Spleen (tissue), 7 donors: Measurements from ENCODE around the gene CRB3.

Source experiments
- POLR2A ChIP-seq, 3 donors: fragments of 450-650 bp; IDR thresholded peaks; one replicate each; pipeline ENCODE4 v1.5.1; 2017; ENCODE audit warnings: antibody characterized with exemption in 3 of 3, mild to moderate bottlenecking in 1 of 3
- POLR2AphosphoS5 ChIP-seq, 3 donors: sonication (generic); formaldehyde crosslinking; IDR thresholded peaks; one replicate each; pipeline ENCODE4 v1.5.1; 2017; ENCODE audit warnings: antibody characterized with exemption in 3 of 3
- TF ChIP-seq, protein P1 (sequence below), 11 experiments: fragments of 200-600 bp in 7 of 11; fragments of 450-650 bp in 4 of 11; sonication (generic) in 4 of 11; IDR thresholded peaks in 8 of 11; conservative IDR thresholded peaks in 3 of 11; 1 replicate in 7 of 11; 2 replicates in 4 of 11; pipeline versions ENCODE4 v1.4.0 to v1.8.0; 2016 to 2021; ENCODE audit warnings: antibody characterized with exemption in 11 of 11, inconsistent platforms in 4 of 11, mild to moderate bottlenecking in 1 of 11
- donor health status: DM: no; HTN: no; CAD: no; lungs with moderate emphysema.
- donor health status: DM: no; HTN: no; CAD: no.
- donor health status: DM: no; HTN: no; CAD: no.

DNA sequence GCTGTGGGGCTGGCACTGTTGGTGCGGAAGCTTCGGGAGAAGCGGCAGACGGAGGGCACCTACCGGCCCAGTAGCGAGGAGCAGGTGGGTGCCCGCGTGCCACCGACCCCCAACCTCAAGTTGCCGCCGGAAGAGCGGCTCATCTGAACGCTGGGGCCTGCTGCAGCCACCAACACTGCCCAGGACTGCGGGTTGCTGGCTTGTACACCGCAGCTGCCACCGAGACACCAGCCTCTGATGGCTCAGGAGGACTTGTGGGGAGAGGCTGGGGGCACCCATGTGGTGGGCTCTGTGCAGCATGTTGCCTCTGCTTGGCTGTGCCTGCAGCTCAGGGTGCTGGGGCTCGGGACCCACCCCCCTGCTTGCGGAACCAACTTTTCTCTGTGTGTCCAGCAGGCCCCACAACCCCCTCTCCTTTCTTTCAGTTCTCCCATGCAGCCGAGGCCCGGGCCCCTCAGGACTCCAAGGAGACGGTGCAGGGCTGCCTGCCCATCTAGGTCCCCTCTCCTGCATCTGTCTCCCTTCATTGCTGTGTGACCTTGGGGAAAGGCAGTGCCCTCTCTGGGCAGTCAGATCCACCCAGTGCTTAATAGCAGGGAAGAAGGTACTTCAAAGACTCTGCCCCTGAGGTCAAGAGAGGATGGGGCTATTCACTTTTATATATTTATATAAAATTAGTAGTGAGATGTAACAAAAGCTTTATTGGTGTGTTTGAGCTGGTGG, 2.6 kb downstream of the CRB3 start:
- TF ChIP-seq, protein P1, sequence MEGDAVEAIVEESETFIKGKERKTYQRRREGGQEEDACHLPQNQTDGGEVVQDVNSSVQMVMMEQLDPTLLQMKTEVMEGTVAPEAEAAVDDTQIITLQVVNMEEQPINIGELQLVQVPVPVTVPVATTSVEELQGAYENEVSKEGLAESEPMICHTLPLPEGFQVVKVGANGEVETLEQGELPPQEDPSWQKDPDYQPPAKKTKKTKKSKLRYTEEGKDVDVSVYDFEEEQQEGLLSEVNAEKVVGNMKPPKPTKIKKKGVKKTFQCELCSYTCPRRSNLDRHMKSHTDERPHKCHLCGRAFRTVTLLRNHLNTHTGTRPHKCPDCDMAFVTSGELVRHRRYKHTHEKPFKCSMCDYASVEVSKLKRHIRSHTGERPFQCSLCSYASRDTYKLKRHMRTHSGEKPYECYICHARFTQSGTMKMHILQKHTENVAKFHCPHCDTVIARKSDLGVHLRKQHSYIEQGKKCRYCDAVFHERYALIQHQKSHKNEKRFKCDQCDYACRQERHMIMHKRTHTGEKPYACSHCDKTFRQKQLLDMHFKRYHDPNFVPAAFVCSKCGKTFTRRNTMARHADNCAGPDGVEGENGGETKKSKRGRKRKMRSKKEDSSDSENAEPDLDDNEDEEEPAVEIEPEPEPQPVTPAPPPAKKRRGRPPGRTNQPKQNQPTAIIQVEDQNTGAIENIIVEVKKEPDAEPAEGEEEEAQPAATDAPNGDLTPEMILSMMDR (IDR thresholded peaks at IDR 0.05 in 8 of 11, conservative IDR thresholded peaks at IDR 0.05 in 3 of 11) = no peak
- TF ChIP-seq POLR2A (IDR thresholded peaks at IDR 0.05) = no peak
- TF ChIP-seq POLR2AphosphoS5 (IDR thresholded peaks at IDR 0.05) = peak; percentile 28 to 68 (median 34)
